Measurements from ENCODE around the gene PLCD1. TPM values are rescaled to one million over a fixed set of nuclear protein-coding genes. Genes with fewer than 3 reads are reported as not detected.

Gene PLCD1
- total and polyA plus RNA-seq, 8 donors = 7.5 to 15.6 (median 10.1) TPM

DNA sequence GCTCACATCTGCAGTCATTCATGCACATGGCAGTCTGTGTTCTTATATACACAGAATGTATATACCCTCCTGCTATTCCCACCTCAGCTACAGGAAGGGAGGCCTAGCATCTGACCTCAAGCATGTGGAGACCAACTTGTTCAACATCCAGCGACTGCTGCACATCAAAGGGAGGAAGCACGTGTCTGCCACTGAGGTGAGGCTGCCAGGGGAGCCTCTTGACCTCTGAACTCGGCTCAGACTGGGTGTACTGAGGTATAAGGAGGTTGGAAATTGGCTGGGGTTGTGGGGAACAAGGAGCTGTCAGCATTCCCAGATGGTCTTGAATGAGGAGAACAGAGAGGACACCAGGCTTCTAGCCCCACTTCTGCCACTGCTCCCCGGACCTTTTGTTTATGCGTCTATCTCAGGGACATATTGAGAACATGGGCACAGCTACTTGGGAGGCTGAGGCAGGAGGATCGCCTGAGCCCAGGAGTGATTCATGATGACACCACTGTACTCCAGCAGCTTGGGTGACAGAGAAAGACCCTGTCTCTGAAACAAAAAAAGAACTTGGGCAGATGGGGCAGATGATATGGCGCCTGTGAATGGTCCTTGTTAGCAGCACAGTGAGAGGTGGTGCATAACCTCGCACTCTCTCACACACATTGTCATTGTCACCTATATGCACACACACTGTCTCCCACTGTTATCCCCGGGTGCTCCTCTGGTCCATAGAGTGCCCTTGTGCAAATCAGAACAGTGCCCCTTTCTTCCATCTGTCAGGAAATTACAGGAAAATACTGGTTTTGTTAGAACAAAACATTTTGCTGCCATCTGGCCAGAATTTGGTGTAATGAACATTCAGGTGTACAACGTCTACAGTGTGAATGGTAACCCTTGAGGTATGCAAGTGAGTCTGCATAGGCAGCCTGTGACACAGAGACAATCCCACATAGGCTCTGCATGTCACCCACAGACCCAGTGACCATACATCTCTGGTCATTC is 33.5 kb downstream of the PLCD1 start:
- Histone ChIP-seq H3K36me3 (no peaks in the 10 kb centered on the region), H3K27me3 (no peaks in the 10 kb centered on the region), H3K4me1 (peaks cover 6 to 14% (median 12%) of the 10 kb centered on the region in 3 donors), H3K27ac (no peak overlapping the region), H3K9me3 (no peaks in the 10 kb centered on the region), H3K4me3 (no peak overlapping the region)
- WGBS, 2 donors = 75 to 81% methylated on average over 10 of the region's 10 CpGs
- TF ChIP-seq, protein P1, sequence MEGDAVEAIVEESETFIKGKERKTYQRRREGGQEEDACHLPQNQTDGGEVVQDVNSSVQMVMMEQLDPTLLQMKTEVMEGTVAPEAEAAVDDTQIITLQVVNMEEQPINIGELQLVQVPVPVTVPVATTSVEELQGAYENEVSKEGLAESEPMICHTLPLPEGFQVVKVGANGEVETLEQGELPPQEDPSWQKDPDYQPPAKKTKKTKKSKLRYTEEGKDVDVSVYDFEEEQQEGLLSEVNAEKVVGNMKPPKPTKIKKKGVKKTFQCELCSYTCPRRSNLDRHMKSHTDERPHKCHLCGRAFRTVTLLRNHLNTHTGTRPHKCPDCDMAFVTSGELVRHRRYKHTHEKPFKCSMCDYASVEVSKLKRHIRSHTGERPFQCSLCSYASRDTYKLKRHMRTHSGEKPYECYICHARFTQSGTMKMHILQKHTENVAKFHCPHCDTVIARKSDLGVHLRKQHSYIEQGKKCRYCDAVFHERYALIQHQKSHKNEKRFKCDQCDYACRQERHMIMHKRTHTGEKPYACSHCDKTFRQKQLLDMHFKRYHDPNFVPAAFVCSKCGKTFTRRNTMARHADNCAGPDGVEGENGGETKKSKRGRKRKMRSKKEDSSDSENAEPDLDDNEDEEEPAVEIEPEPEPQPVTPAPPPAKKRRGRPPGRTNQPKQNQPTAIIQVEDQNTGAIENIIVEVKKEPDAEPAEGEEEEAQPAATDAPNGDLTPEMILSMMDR (IDR thresholded peaks at IDR 0.05) = no peak
- FAIRE-seq (no peak), DNase-seq (peak in 5 of 6 donors; percentile 1 to 26 (median 9)), ATAC-seq (no peak)
- intact Hi-C loops (cut with DNase I) = no loop called here

DNA sequence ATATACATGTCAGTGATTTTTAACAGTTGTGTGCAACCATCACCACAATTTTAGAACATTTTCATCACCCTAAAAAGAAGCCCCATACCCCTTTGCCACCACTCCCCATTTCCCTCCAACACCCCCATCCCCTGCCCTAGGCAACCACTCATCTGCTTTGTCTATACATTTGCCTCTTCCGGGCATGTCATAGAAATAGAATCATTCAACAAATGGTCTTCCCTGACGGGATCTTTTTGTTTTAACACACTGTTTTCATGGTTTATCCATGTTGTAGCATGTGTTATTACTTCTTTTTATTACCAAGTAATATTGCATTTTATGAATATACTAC is 34.8 kb downstream of the PLCD1 start:
- Histone ChIP-seq H3K4me1 (peaks cover 6 to 14% (median 12%) of the 10 kb centered on the region in 3 donors), H3K36me3 (no peaks in the 10 kb centered on the region), H3K9me3 (no peaks in the 10 kb centered on the region), H3K27ac (peak overlapping the region in 2 of 4 donors; percentile 58 to 63), H3K27me3 (no peaks in the 10 kb centered on the region), H3K4me3 (peak overlapping the region in 2 of 4 donors; percentile 13 to 41)
- intact Hi-C loops (cut with DNase I) = no loop called here
- ATAC-seq (no peak), FAIRE-seq (no peak), DNase-seq (no peak)
- 78 to 85% methylated on average over 2 of the region's 2 CpGs for WGBS, 2 donors
- TF ChIP-seq, protein P1 (IDR thresholded peaks at IDR 0.05) = no peak

DNA sequence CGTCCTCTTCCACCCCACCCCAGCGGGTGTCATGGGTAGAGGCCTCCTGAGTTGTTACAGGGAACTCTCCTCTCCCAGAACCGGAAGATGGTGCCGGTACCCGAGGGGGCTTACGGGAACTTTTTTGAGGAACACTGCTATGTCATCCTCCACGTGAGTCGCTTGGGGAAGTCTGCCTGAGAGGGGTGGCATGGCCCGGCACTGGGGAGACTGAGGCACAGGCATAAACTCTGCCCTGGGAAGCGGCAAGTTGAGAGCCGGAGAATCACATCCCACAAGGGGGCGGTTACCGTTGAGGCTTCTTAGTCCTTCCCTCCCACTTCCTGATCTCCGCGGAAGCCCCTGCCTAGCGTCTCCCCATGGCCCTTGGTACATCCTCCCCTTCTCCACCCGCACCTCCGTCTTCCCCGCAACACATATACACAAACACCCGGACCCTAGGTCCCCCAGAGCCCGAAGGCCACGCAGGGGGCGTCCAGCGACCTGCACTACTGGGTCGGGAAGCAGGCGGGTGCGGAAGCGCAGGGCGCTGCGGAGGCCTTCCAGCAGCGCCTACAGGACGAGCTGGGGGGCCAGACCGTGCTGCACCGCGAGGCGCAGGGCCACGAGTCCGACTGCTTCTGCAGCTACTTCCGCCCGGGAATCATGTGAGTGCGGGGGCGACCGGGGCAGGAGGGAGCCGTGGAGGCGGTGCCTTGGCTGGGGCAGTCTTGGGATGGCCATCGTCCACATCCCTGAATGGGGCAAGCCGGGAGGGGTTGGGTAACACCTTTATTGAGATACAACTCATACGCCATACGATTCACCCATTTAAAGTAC is 35.4 kb downstream of the PLCD1 start:
- intact Hi-C loops (cut with DNase I) = no loop called here
- Histone ChIP-seq H3K27ac (peak overlapping the region in 3 of 4 donors; percentile 42 to 63 (median 58)), H3K27me3 (no peaks in the 10 kb centered on the region), H3K9me3 (no peaks in the 10 kb centered on the region), H3K4me3 (peak overlapping the region in 3 of 4 donors; percentile 10 to 41 (median 13)), H3K36me3 (no peaks in the 10 kb centered on the region), H3K4me1 (peaks cover 6 to 14% (median 12%) of the 10 kb centered on the region in 3 donors)
- 61 to 67% methylated on average over 49 of the region's 49 CpGs for WGBS, 2 donors
- FAIRE-seq = no peak
- DNase-seq = peak; percentile 27 to 74 (median 62)
- TF ChIP-seq, protein P1 (IDR thresholded peaks at IDR 0.05) = no peak
- peak in 3 of 4 donors; percentile 7 to 40 (median 13) for ATAC-seq

DNA sequence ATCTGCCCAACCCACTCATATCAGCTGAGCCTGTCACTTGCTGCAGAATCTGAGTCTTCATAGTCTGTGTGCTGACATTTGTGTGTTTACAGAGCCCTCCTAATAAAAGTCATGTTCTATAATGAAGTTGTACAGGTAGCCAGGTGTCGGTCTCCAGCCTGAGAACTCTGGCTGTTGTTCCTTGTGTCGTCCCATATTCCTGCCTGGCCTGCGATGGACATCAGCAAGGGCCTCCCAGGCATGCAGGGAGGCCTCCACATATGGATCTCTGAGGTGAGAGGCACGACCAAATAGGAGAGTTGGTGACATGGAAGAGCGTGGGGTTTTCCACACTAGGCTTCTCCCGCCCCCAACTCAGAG is 36.0 kb downstream of the PLCD1 start:
- Histone ChIP-seq H3K9me3 (no peaks in the 10 kb centered on the region), H3K4me1 (peaks cover 4 to 13% (median 11%) of the 10 kb centered on the region in 3 donors), H3K27ac (peak overlapping the region in 3 of 4 donors; percentile 42 to 63 (median 58)), H3K36me3 (no peaks in the 10 kb centered on the region), H3K27me3 (no peaks in the 10 kb centered on the region), H3K4me3 (peak overlapping the region in 2 of 4 donors; percentile 13 to 41)
- TF ChIP-seq, protein P1 (IDR thresholded peaks at IDR 0.05) = no peak
- DNase-seq (no peak), ATAC-seq (no peak), FAIRE-seq (no peak)
- 80 to 81% methylated on average over 6 of the region's 6 CpGs for WGBS, 2 donors
- intact Hi-C loops (cut with DNase I) = no loop called here
